Left colon (tissue), 2 donors: ENCODE measurements around the gene PIM1. TPM values are rescaled to one million over a fixed set of nuclear protein-coding genes. Genes with fewer than 3 reads are reported as not detected.
"Not testable (repeated sequence)": the region's sequence is repeated elsewhere in the genome, so short reads cannot be mapped to it uniquely, and the experiment has no call there.

Source experiments
- ATAC-seq: fragments of 200-7000 bp; cut with Tn5 transposase; one replicate; pipeline ENCODE4 v1.9.1; 2020; ENCODE audit warnings: mild to moderate bottlenecking, moderate library complexity
- DNase-seq, 2 donors: peaks; one replicate each; pipeline ENCODE4 v3.0.0-alpha.2; 2020
- intact Hi-C, 2 donors: fragments of 100-400 bp; cut with DNase I in 1 of 2; cut with micrococcal nuclease in 1 of 2; formaldehyde crosslinking; loops; one replicate each; pipeline versions ENCODE4 v1.11.2 to v1.14.0; 2022; cut with DNase I, micrococcal nuclease
- total RNA-seq, 2 donors: library from RNA; stranded (reverse); fragmentation: NEBNext Ultra II Directional; extraction: Animal tissue kit (Norgen Biotek cat#: 25700); gene quantifications; one replicate each; pipeline ENCODE4 v1.2.1, GENCODE V29; 2021
- donor health status: DM: no; HTN: no; CAD: no.
- donor health status: DM: yes; HTN: yes; CAD: no.

PIM1 gene
- total RNA-seq, 2 donors from 2014 or later = 27.1 to 37.0 TPM

- intact Hi-C loops = no loop called here
- DNase-seq (no peak), ATAC-seq (no peak)
These were observed 10.1 kb downstream of the PIM1 start for GRCh38 chr6:37180075-37180474.

GRCh38 chr6:37180610-37181009 is 10.7 kb downstream of the PIM1 start:
- ATAC-seq, intact Hi-C loops, DNase-seq: not testable (repeated sequence)

- intact Hi-C loops = no loop called here
- peak; percentile 42 for ATAC-seq
- peak in 1 of 2 donors; percentile 55 for DNase-seq
These were observed 13.0 kb downstream of the PIM1 start for GRCh38 chr6:37182736-37183590.

- DNase-seq, ATAC-seq, intact Hi-C loops: not testable (repeated sequence)
These were observed 16.2 kb downstream of the PIM1 start for GRCh38 chr6:37185949-37186720.

DNA sequence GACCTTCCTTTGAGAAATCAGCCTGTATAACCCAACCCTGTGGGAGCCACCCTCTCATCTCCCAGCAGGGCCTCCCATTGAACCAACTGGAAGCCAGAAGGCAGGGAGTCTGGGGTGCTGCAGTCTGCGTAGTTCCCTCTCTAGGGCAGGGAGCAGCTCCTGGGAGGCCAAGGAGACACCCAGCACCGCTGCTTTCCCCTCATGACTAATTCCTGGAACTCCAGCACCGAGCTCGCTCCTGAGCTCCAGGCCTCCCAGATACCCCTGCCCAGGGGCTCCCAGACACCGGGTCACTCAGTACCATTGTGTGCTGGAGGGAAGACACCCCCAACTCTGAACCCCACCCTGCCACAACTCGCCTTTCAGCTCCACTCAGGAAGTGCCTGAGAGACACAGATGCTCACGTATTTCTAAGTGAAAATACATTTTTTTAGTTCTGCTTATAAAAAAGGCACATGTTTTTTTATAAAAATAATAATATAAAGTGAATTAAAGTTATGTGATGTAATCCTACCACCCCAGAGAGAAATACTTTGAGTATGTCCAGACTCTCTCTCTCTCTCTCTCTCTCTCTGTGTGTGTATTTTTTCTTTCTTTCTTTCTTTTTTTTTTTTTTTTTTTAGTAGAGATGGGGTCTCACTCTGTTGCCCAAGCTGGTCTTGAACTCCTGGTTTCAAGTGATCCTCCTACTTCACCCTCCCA is 17.5 kb downstream of the PIM1 start:
- ATAC-seq (no peak), DNase-seq (no peak)
- intact Hi-C loops = no loop called here

GRCh38 chr6:37188962-37189510 is 19.1 kb downstream of the PIM1 start:
- ATAC-seq (no peak), DNase-seq (no peak)
- intact Hi-C loops = no loop called here

DNA sequence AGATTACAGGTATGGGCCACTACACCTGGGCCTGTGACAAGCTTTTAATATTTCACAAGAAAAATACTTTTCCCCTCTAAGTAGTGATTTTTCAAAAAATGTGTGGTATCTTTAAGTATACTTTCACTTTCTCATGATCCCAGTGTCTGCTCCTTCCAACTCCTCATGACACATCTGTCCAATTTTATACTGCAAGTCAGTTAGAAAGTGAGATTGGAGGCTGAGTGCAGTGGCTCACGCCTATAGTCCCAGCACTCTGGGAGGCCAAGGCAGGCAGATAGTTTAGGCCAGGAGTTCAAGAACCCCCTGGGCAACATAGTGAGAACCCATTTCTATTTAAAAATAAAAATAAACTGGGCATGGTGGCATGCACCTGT is 20.2 kb downstream of the PIM1 start:
- intact Hi-C loops = no loop called here
- DNase-seq (no peak), ATAC-seq (no peak)

DNA sequence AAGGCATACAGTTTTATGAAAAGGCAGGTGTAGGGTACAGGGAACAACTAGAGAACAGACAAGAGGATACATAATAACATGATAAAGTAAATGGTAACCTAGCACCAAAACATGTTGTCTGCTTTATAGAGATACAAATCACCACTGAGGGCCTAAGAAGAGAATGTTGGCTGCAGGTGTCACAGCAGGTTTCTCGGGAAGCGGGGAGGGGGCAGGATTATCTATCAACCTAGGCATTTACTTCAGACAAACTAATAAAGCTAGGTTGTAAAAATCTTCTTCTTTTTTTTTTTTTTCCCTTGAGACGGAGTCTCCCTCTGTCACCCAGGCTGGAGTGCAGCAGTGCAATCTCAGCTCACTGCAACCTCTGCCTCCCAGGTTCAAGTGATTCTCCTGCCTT is 22.7 kb downstream of the PIM1 start:
- no peak for ATAC-seq
- intact Hi-C loops = no loop called here
- no peak for DNase-seq

DNA sequence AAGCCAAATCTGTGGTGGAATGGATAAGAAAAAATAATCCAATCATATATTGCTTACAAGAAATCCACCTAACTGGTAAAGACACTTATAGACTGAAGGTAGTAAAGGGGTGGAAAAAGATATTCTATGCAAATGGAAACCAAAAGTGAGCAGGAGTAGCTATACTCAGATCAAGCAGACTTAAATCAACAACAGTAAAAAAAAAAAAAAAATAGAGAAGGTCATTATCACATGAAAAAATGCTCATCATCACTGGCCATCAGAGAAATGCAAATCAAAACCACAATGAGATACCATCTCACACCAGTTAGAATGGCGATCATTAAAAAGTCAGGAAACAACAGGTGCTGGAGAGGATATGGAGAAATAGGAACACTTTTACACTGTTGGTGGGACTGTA is 24.9 kb downstream of the PIM1 start:
- intact Hi-C loops, ATAC-seq, DNase-seq: not testable (repeated sequence)

DNA sequence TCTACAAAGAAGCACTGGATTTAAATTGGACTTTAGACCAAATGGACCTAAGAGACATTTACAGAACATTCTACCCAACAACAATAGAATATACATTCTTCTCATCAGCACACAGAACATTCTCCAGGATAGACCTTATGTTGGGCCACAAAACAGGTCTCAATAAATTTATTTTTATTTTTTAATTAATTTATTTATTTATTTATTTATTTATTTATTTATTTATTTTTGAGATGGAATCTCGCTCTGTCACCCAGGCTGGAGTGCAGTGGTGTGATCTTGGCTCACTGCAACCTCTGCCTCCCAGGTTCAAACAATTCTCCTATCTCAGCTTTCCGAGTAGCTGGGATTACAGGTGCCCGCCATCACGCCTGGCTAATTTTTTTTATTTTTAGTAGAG is 26.5 kb downstream of the PIM1 start:
- DNase-seq, intact Hi-C loops, ATAC-seq: not testable (repeated sequence)

DNA sequence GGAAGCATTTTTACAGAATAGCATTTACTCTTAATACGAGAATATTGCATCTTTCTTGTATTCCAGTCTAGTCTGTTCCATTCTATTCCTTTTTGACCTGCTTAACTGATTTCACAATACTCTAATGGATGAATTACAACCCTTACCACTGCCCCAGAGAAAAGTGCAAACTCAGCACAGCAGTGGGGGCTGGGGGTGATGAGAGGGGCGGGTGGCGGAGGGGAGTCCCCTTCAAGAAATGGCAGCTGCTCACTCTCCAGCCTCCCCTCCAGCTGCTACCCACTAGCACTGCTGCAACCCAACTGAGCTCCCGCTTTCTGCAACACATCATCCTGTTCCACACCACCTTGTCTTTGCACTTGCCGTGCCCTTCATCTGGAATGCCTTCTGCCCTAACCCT is 30.1 kb downstream of the PIM1 start:
- DNase-seq (no peak), ATAC-seq (no peak)
- intact Hi-C loops = loop anchor here in 1 of 2 donors (10.0 kb wide), 2 partner anchors 175 to 435 kb away; no protein-coding TSS in a partner anchor

GRCh38 chr6:37201726-37202125 is 31.8 kb downstream of the PIM1 start:
- DNase-seq = no peak
- ATAC-seq = peak; percentile 8
- intact Hi-C loops = loop anchor here in 1 of 2 donors (10.0 kb wide), 2 partner anchors 177 to 437 kb away; no protein-coding TSS in a partner anchor

- intact Hi-C loops = loop anchor here in 1 of 2 donors (10.0 kb wide), 2 partner anchors 178 to 438 kb away; no protein-coding TSS in a partner anchor
- peak; percentile 84 for ATAC-seq
- DNase-seq = no peak
These were observed 33.0 kb downstream of the PIM1 start for GRCh38 chr6:37202788-37203491.

DNA sequence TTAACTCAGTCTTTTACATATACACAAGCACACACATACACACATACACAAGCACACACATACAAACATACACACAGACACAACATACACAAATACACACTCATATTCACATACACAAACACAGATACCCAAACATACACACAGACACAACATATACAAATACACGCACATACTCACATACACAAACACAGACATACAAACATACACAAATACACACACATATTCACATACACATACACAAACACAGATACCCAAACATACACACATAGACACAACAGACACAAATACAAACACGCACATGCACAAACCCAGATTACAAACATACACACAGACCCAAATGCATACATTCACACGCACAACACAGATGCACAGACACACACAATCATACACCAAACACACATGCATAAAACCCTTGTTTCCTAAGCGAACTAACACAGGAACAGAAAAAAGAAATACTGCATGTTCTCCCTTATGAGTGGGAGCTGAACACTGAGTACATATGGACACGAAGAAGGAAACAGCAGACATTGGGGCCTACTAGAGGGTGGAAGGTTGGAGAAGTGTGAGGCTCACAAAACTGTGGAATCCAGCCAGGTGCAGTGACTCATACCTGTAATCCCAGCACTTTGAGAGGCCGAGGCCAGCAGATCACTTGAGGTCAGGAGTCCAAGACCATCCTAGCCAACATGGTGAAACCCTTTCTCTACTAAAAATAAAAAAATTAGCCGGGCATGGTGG is 34.2 kb downstream of the PIM1 start:
- ATAC-seq (peak; percentile 82), DNase-seq (peak; percentile 75 to 84)
- intact Hi-C loops = loop anchor here in 1 of 2 donors (10.0 kb wide), 2 partner anchors 179 to 439 kb away; no protein-coding TSS in a partner anchor

GRCh38 chr6:37205175-37205996 is 35.4 kb downstream of the PIM1 start:
- no peak for DNase-seq
- intact Hi-C loops = loop anchor here in 1 of 2 donors (10.0 kb wide), 2 partner anchors 181 to 441 kb away; no protein-coding TSS in a partner anchor
- no peak for ATAC-seq

GRCh38 chr6:37205997-37206340 is 36.0 kb downstream of the PIM1 start:
- ATAC-seq (no peak), DNase-seq (no peak)
- intact Hi-C loops = loop anchor here in 1 of 2 donors (10.0 kb wide), 2 partner anchors 181 to 441 kb away; no protein-coding TSS in a partner anchor
